GM08714 (cell line): ENCODE results near the gene CLPSL1.

ENCODE experiments used
- H3K4me3 ChIP-seq: fragments of 200-500 bp; sonication (Bioruptor generic); 2 replicates; pipeline ENCODE4 v1.5.1; 2014; ENCODE audit warnings: mild to moderate bottlenecking, low read length, inconsistent platforms
- ZNF274 ChIP-seq: IDR thresholded peaks from 2 replicates; pipeline ENCODE4 v1.6.1; 2012; ENCODE audit warnings: mild to moderate bottlenecking, low read depth, low read length

CLPSL1 gene

GRCh38 chr6:35798706-35799105 lies 17.9 kb downstream of the CLPSL1 start:
- no peak overlapping the region for H3K4me3 ChIP-seq
- TF ChIP-seq ZNF274, result no peak

DNA sequence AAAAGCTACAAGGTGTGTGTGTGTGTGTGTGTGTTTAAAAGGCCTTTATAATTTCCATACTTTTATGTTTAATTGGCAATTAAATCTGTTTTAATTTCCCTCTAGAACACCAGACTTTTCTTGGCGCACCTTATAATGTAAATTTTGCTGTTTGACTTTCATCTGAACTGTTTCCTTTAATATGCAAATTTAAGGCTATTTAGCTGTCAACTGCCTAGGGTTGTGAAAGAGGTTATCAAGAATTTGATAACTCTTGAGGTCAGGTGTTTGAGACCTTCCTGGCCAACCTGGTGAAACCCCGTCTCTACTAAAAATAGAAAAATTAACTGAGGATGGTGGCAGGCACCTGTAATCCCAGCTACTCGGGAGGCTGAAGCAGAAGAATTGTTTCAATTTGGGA lies 20.3 kb downstream of the CLPSL1 start:
- no peak for TF ChIP-seq ZNF274
- H3K4me3 ChIP-seq, result no peak overlapping the region

- H3K4me3 ChIP-seq, result no peak within 1 kb of the TSS
These were observed 24.3 kb downstream of the CLPSL1 start, which contains the start of gene LHFPL5 for GRCh38 chr6:35804996-35805736. LHFPL5 (plus strand) TSS chr6:35805352; CDS start chr6:35805671, 319 bp downstream.

GRCh38 chr6:35808688-35809087 lies 27.9 kb downstream of the CLPSL1 start:
- TF ChIP-seq ZNF274, result no peak
- H3K4me3 ChIP-seq, result no peak overlapping the region

More at GRCh38 chr6:35804996-35805736, 24.3 kb downstream of the CLPSL1 start, which contains the start of gene LHFPL5:
- no peak for TF ChIP-seq ZNF274

GRCh38 chr6:35809809-35810208 lies 29.0 kb downstream of the CLPSL1 start:
- no peak for TF ChIP-seq ZNF274
- H3K4me3 ChIP-seq, result no peak overlapping the region

GRCh38 chr6:35810971-35811698 lies 30.3 kb downstream of the CLPSL1 start:
- no peak overlapping the region for H3K4me3 ChIP-seq
- TF ChIP-seq ZNF274, result no peak

GRCh38 chr6:35811699-35811995 lies 30.8 kb downstream of the CLPSL1 start:
- TF ChIP-seq ZNF274, result no peak
- no peak overlapping the region for H3K4me3 ChIP-seq

DNA sequence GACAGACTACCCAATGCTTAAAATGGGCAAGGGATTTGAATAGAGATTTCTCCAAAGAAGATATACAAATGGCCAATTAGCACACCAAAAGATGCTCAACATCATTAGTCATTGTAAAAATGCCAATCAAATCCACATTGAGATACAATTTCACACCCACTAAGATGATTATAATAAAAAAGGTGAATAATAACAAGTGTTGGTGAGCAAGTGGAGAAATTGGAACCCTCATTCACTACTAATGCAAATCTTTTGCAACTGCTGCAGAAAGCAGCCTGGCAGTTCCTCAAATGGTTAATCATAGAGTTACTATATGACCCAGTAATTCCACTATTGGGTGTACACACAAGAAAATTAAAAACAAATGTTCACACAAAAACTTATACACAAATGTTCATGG lies 36.7 kb downstream of the CLPSL1 start:
- TF ChIP-seq ZNF274, result no peak
- no peak overlapping the region for H3K4me3 ChIP-seq

GRCh38 chr6:35823601-35824000 lies 42.8 kb downstream of the CLPSL1 start:
- H3K4me3 ChIP-seq, result no peak overlapping the region
- TF ChIP-seq ZNF274, result no peak

DNA sequence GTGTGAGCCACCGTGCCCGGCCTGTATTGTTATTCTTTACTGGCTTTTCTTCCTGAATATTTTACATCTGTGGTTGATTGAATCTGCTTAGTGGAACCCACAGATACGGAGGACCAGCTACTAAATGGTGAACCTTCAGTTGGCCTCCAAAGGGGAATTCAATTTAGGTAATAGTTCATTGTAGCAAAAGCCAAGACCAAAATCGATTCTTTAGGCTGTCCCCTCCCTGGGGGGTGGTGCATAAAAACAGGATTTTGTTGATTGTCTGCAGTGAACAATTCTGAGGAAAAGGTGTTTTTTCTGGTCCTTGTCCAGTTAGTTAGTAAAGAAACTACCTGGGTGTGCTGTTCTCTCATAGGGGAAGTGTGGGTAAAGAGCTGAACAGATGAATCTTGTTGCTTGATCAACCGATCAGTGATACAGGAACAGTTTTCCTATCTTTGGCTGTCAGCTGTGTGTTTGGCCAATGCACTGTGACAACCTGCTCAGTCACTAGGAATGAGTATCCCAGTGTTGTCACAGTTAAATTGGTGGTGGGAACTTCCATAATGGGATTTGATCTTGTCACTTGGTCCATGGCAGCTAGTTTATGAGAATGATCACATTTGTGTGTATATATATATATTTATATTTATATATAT lies 43.9 kb downstream of the CLPSL1 start:
- TF ChIP-seq ZNF274, result no peak
- no peak overlapping the region for H3K4me3 ChIP-seq

GRCh38 chr6:35829306-35829705 lies 48.5 kb downstream of the CLPSL1 start:
- no peak overlapping the region for H3K4me3 ChIP-seq
- TF ChIP-seq ZNF274, result no peak

- TF ChIP-seq ZNF274, result no peak
- H3K4me3 ChIP-seq, result no peak overlapping the region
These were observed 50.6 kb downstream of the CLPSL1 start for GRCh38 chr6:35831257-35832007.

DNA sequence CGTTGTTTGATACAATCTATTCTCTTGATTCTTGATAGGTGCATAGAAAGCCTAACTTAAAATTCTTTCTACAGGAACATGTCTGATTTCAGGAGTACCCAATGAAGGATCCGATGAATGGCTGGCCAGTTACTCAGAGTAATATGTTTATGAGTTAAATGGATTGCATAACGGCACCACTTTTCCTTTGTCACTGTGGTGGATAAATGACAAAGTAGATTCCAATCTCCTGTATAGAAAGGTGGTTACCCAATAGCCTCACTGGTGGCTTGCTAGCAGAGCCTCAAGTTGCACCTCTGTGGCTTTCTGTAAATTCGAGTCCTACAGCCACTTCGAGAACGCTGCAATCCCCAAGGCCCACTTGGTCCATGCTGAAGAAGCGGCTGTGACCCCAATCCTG lies 52.7 kb downstream of the CLPSL1 start:
- no peak for TF ChIP-seq ZNF274
- no peak overlapping the region for H3K4me3 ChIP-seq
